H1 (cell line): Measurements from ENCODE around the gene PALS2.

Source experiments
- CEBPB ChIP-seq: IDR thresholded peaks from 2 replicates; pipeline ENCODE4 v1.6.1; 2012; ENCODE audit warnings: low read depth, low read length
- TF ChIP-seq, protein P1 (sequence below), 3 experiments: IDR thresholded peaks; 1 replicate in 2 of 3; 2 replicates in 1 of 3; pipeline versions ENCODE4 v1.5.1 to v1.6.1; 2011; ENCODE audit warnings: low read length in 3 of 3, mild to moderate bottlenecking in 3 of 3, inconsistent platforms in 2 of 3, low read depth in 1 of 3, moderate library complexity in 1 of 3; ENCODE audit not compliant: insufficient read depth in 1 of 3; ENCODE audit errors: control extremely low read depth in 1 of 3

DNA sequence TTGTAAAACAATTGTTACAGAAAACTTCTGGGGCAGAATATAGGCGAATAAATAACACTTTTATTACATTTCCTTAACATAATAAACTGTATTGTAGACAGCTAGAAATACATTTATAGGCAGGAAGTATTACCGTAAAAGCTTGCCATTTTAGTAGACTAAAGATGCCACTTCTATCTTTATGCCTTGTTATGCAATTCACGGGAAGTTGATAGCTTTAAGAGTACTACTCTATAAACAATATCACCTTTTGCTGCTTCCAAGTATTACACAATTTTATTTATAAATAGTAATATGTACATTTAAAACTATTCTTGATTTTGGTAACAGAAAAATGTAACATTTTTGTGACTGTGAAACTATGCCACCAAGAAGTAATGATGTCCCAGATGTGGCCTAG is 37.9 kb downstream of the PALS2 start:
- TF ChIP-seq CEBPB = no peak
- TF ChIP-seq, protein P1, sequence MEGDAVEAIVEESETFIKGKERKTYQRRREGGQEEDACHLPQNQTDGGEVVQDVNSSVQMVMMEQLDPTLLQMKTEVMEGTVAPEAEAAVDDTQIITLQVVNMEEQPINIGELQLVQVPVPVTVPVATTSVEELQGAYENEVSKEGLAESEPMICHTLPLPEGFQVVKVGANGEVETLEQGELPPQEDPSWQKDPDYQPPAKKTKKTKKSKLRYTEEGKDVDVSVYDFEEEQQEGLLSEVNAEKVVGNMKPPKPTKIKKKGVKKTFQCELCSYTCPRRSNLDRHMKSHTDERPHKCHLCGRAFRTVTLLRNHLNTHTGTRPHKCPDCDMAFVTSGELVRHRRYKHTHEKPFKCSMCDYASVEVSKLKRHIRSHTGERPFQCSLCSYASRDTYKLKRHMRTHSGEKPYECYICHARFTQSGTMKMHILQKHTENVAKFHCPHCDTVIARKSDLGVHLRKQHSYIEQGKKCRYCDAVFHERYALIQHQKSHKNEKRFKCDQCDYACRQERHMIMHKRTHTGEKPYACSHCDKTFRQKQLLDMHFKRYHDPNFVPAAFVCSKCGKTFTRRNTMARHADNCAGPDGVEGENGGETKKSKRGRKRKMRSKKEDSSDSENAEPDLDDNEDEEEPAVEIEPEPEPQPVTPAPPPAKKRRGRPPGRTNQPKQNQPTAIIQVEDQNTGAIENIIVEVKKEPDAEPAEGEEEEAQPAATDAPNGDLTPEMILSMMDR (IDR thresholded peaks at IDR 0.05; ENCODE audit: control extremely low read depth in 1 of 3, insufficient read depth in 1 of 3, low read depth in 1 of 3, low read length in 3 of 3) = no peak
